ENCODE data around the gene ARHGEF16.

The ARHGEF16 gene

DNA sequence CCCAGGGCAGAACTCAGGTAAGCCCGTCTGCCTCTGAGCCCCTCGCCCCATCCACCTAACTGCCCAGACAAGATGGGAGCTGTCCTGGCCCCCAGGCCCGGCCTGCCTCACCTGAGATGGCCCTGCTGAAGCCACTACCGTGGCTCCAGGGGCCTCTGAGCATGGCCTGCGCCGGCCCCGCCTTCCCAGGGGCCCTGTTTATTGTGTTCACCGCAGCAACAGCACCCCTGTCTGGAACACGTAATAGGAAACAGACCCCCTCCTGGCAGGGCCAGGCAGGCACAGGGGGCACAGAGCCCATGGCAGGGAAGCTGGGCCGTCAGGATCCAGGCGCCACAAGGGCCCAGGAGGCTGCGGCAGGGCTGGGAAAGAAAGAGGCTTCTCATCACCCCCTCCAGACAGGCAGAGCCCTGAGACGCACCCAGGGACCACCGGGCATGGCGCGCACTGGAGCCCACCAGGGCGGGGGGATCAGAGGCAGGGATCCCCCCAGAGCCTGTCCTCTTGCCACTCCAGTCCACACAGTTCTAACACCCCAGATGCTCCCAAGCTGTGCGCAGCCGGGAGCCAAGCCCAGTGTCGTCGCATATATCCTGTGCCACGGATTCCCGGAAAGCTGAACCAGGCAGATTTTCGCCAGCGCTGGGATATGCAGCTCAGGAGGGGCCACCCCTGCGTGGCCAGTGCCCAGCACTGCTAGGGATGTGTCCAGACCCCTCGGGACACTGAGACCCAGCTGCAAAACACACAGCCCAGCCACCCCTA, 62.6 kb downstream of the ARHGEF16 start:
- Histone ChIP-seq H3K4me3 (ENCODE audit: low read depth, low read length) (no peak overlapping the region), H3K9ac (ENCODE audit: low read depth, low read length) (no peak overlapping the region), H3K9me3 (ENCODE audit: control insufficient read depth, insufficient read depth, low read length) (no peaks in the 10 kb centered on the region; the same call in 1 of the 2 replicates), H3K36me3 (ENCODE audit: control insufficient read depth, insufficient read depth, low read length) (no peaks in the 10 kb centered on the region), H3K27ac (ENCODE audit: low read depth, low read length) (no peak overlapping the region), H3K4me1 (ENCODE audit: control insufficient read depth, insufficient read depth, low read length) (no peaks in the 10 kb centered on the region), H3K27me3 (ENCODE audit: control insufficient read depth, insufficient read depth, low read length) (no peaks in the 10 kb centered on the region)

DNA sequence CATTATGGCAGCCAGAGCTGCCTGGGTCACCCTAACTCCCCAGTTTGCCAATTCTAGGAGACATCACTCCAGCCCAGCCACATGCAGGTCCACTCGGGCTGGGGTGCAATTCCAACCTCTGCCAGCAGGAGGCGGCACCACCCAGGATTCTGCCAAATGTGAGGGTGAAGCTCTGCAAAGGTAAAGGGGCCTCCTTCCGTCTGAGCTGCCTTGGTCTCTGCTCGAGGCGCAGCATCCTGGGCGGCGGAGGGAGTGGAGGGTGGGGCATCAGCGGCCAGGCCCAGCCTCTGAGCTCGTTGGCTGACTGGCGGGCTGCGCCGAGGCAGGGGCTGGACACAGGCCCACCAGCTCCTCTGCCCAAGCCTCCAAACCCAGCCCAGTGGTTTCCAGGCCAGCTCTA, 63.8 kb downstream of the ARHGEF16 start:
- Histone ChIP-seq H3K27me3 (ENCODE audit: control insufficient read depth, insufficient read depth, low read length) (no peaks in the 10 kb centered on the region), H3K36me3 (ENCODE audit: control insufficient read depth, insufficient read depth, low read length) (no peaks in the 10 kb centered on the region), H3K4me1 (ENCODE audit: control insufficient read depth, insufficient read depth, low read length) (no peaks in the 10 kb centered on the region), H3K9ac (ENCODE audit: low read depth, low read length) (no peak overlapping the region), H3K4me3 (ENCODE audit: low read depth, low read length) (no peak overlapping the region), H3K27ac (ENCODE audit: low read depth, low read length) (no peak overlapping the region), H3K9me3 (ENCODE audit: control insufficient read depth, insufficient read depth, low read length) (no peaks in the 10 kb centered on the region; the same call in 1 of the 2 replicates)

DNA sequence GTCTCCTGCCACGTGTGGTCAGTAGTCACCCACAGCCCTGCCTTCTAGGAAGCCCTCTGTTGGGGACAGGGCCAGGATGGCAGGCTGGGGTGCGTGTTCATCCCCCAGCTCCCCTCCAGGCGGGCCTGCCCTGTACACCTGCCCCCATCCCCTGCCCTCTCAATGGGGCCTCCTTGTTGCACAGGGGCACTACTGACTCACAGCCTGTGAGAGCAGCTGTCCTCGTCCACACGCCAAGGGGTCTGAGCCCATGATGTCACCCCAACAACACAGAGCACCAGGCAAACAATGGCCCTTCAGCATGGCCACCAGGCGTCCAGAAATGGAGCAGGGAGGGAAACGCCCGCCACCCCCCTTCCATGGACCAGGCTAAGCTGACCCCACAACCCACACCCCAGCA, 64.3 kb downstream of the ARHGEF16 start:
- no peaks in the 10 kb centered on the region for H3K36me3 ChIP-seq (ENCODE audit: control insufficient read depth, insufficient read depth, low read length)
- H3K27ac ChIP-seq (ENCODE audit: low read depth, low read length): no peak overlapping the region
- H3K9ac ChIP-seq (ENCODE audit: low read depth, low read length): no peak overlapping the region
- H3K4me1 ChIP-seq (ENCODE audit: control insufficient read depth, insufficient read depth, low read length): no peaks in the 10 kb centered on the region
- no peaks in the 10 kb centered on the region for H3K27me3 ChIP-seq (ENCODE audit: control insufficient read depth, insufficient read depth, low read length)
- no peaks in the 10 kb centered on the region; the same call in 1 of the 2 replicates for H3K9me3 ChIP-seq (ENCODE audit: control insufficient read depth, insufficient read depth, low read length)
- no peak overlapping the region for H3K4me3 ChIP-seq (ENCODE audit: low read depth, low read length)

DNA sequence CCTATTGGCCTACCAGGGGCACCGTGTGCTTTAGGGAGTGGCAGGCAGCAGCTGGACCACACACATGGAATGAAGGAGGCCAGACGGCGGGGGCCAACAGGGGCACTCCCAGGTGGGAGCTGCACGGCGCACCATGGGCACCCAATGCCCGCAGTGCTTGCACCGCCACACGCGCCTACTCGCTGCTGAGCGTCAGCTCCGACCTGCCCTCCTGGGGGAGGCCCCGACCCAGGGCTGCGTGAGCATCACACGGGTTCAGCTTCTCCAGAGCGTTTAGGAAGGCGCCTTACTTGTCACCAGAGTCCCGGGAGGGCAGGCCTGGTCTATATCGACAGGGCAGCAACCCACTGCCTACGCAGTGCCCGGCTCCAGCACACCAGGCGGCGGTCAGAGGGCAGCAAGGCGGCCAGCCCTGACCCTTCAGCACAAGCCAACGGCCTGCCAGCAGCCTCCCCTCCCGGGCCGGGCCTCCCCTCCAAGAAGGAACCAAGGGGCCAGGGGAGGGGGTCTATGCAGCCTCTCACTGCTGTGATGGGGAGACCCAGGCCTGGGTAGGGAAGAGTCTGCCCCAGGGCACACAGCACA, 64.9 kb downstream of the ARHGEF16 start:
- Histone ChIP-seq H3K27me3 (ENCODE audit: control insufficient read depth, insufficient read depth, low read length) (no peaks in the 10 kb centered on the region), H3K9ac (ENCODE audit: low read depth, low read length) (no peak overlapping the region)

DNA sequence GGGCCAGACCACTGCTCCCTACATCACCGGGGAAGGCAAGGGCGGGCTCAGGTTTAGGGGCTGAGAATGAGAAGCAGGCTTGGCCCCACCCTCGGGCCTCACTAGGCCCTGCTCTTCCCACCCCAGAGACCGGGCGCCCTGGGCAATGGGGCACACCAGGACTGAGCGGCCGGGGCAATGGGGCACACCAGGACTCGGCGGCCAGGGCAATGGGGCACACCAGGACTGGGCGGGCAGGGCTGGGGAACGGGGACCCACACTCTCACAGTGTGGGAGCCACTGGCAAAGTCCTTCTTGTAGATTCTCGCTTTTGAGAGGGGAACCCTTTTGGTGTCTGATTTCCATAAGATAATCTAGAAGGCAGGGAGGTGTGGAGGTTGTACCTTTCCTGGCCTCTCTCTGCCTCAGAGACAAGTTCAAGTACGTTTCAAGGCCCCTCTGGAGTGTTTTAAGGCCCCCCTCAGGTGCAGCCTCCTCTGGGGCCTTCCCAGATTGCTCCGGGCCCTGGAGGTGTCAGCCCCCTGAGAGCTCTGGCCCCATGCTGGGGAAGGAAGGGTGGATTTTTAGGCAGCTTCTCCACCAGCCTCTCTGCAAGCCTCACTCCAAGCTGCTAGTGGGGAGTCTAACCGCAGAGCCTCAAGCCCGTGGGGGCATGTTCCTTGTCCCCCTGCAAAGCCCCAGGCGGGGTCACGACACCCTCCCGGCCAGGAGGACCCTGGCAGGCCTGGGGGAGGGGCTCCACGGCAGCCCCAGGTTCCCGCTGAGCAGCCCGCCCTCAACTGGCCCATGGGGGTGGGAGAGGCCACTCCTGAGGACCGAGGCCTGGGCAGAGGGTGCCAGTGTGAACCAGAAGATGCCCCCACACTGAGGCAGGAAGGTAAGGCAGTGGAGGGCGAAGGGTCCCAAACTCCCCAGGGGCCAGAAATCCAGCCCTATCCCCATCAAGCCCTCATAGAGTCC, 66.2 kb downstream of the ARHGEF16 start:
- Histone ChIP-seq H3K27ac (ENCODE audit: low read depth, low read length) (no peak overlapping the region), H3K9me3 (ENCODE audit: control insufficient read depth, insufficient read depth, low read length) (no peaks in the 10 kb centered on the region; the same call in 1 of the 2 replicates), H3K9ac (ENCODE audit: low read depth, low read length) (no peak overlapping the region), H3K36me3 (ENCODE audit: control insufficient read depth, insufficient read depth, low read length) (no peaks in the 10 kb centered on the region), H3K4me1 (ENCODE audit: control insufficient read depth, insufficient read depth, low read length) (no peaks in the 10 kb centered on the region), H3K27me3 (ENCODE audit: control insufficient read depth, insufficient read depth, low read length) (no peaks in the 10 kb centered on the region), H3K4me3 (ENCODE audit: low read depth, low read length) (no peak overlapping the region)

More for the DNA sequence above, 64.9 kb downstream of the ARHGEF16 start:
- Histone ChIP-seq H3K36me3 (ENCODE audit: control insufficient read depth, insufficient read depth, low read length) (no peaks in the 10 kb centered on the region), H3K9me3 (ENCODE audit: control insufficient read depth, insufficient read depth, low read length) (no peaks in the 10 kb centered on the region; the same call in 1 of the 2 replicates), H3K27ac (ENCODE audit: low read depth, low read length) (no peak overlapping the region), H3K4me1 (ENCODE audit: control insufficient read depth, insufficient read depth, low read length) (no peaks in the 10 kb centered on the region), H3K4me3 (ENCODE audit: low read depth, low read length) (no peak overlapping the region)

DNA sequence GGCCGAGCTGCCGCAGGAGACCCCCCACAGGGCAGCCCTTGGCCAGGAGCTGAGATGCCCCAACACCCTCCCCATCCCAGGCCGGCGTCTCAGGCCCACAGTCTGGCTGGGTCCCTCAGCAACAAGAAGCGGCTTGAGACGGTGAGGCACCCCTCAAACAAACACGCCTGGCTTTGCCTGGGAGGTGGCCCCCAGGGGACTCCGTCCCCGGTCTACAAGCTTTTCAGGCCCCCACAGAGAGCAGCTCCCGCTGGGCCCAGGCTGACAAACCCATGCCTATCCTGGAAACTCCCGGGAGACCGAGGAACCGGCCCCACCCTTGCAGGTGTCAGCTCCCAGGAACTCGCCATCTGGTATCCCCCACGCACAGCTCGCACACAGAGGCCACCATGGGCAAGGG, 67.0 kb downstream of the ARHGEF16 start:
- Histone ChIP-seq H3K4me3 (ENCODE audit: low read depth, low read length) (no peak overlapping the region), H3K9me3 (ENCODE audit: control insufficient read depth, insufficient read depth, low read length) (no peaks in the 10 kb centered on the region; the same call in 1 of the 2 replicates), H3K4me1 (ENCODE audit: control insufficient read depth, insufficient read depth, low read length) (no peaks in the 10 kb centered on the region), H3K9ac (ENCODE audit: low read depth, low read length) (no peak overlapping the region), H3K27ac (ENCODE audit: low read depth, low read length) (no peak overlapping the region), H3K36me3 (ENCODE audit: control insufficient read depth, insufficient read depth, low read length) (no peaks in the 10 kb centered on the region), H3K27me3 (ENCODE audit: control insufficient read depth, insufficient read depth, low read length) (no peaks in the 10 kb centered on the region)

DNA sequence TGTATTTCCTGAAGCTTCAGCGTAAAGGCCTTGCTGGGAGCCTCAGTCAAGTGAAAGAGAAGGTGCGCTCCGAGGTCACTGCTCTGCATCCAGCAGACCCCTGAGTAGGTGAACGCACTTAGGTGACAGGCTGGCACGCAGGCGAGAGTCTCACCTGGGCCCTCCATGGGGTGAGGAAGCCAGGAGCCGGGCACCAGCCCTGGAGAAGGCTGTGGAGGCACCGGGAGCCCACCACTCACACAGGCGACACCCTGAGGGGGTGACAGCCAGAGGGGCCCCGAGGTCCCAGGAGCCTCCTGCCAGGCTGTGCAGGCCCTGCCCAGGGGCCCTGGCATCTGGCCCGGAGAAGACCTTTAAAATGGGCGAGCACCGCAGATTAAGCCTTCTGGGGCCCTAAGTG, 67.6 kb downstream of the ARHGEF16 start:
- Histone ChIP-seq H3K9ac (ENCODE audit: low read depth, low read length) (no peak overlapping the region), H3K36me3 (ENCODE audit: control insufficient read depth, insufficient read depth, low read length) (no peaks in the 10 kb centered on the region), H3K27ac (ENCODE audit: low read depth, low read length) (no peak overlapping the region), H3K4me1 (ENCODE audit: control insufficient read depth, insufficient read depth, low read length) (no peaks in the 10 kb centered on the region), H3K27me3 (ENCODE audit: control insufficient read depth, insufficient read depth, low read length) (no peaks in the 10 kb centered on the region), H3K4me3 (ENCODE audit: low read depth, low read length) (no peak overlapping the region), H3K9me3 (ENCODE audit: control insufficient read depth, insufficient read depth, low read length) (no peaks in the 10 kb centered on the region; the same call in 1 of the 2 replicates)

DNA sequence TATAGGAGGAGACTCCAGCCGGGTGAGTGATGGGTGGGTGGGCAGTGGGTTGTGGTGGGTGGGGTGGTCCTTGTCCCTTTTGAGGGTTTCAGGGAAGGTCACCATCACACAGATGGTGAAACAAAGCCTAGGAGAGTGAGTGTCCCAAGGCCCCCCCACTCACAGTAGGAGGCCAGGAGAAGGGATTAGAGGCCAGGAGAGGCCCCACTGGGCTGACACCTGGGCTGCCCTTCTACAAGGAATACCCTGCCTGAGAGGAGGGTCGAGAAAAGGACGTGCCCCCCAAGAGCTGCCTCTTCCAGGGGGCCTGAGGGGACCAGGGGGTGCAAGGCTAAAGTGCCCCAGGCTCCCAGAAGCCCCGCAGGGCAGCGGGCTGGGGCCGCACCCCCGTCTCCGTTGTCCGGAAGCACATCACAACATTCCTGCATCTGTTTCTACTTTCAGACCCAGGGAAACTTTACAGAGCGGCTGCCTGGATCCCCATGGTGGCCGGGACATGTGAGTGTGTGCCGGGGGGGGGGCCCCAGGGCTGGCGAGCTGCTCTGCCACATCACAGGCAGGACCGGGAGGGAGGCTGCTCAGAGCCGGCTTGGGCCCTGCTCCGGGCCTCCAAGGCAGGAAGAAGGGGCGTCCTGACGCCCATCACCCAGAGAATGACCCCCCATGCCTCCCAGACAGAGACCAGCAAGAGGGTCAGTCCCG, 68.2 kb downstream of the ARHGEF16 start:
- Histone ChIP-seq H3K4me1 (ENCODE audit: control insufficient read depth, insufficient read depth, low read length) (no peaks in the 10 kb centered on the region), H3K27ac (ENCODE audit: low read depth, low read length) (no peak overlapping the region)

DNA sequence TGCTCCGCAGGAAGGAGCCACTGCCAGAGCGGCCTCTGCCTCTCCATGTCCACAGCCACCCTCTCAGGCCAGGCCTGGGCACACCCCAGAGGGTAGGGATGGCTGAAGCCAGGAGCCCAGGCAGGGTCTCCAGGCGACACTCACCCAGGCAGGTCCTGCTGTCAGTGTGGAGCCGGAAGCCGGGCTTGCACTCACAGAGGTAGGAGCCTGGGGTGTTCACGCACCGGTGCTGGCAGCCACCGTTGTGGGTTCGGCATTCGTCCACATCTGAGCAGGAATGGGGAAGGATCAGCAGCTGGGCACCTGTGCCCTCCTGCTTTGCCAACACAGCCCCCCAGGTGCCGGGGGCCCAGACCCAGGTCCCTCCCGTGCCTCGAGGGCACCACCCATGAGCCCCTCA, 69.5 kb downstream of the ARHGEF16 start:
- Histone ChIP-seq H3K27ac (ENCODE audit: low read depth, low read length) (no peak overlapping the region), H3K4me3 (ENCODE audit: low read depth, low read length) (no peak overlapping the region), H3K4me1 (ENCODE audit: control insufficient read depth, insufficient read depth, low read length) (no peaks in the 10 kb centered on the region), H3K27me3 (ENCODE audit: control insufficient read depth, insufficient read depth, low read length) (no peaks in the 10 kb centered on the region; the same call in 1 of the 2 replicates), H3K36me3 (ENCODE audit: control insufficient read depth, insufficient read depth, low read length) (no peaks in the 10 kb centered on the region), H3K9me3 (ENCODE audit: control insufficient read depth, insufficient read depth, low read length) (no peaks in the 10 kb centered on the region), H3K9ac (ENCODE audit: low read depth, low read length) (no peak overlapping the region)

More for the DNA sequence above, 68.2 kb downstream of the ARHGEF16 start:
- H3K36me3 ChIP-seq (ENCODE audit: control insufficient read depth, insufficient read depth, low read length): no peaks in the 10 kb centered on the region
- H3K9ac ChIP-seq (ENCODE audit: low read depth, low read length): no peak overlapping the region
- no peaks in the 10 kb centered on the region; the same call in 1 of the 2 replicates for H3K9me3 ChIP-seq (ENCODE audit: control insufficient read depth, insufficient read depth, low read length)
- no peak overlapping the region for H3K4me3 ChIP-seq (ENCODE audit: low read depth, low read length)
- H3K27me3 ChIP-seq (ENCODE audit: control insufficient read depth, insufficient read depth, low read length): no peaks in the 10 kb centered on the region

DNA sequence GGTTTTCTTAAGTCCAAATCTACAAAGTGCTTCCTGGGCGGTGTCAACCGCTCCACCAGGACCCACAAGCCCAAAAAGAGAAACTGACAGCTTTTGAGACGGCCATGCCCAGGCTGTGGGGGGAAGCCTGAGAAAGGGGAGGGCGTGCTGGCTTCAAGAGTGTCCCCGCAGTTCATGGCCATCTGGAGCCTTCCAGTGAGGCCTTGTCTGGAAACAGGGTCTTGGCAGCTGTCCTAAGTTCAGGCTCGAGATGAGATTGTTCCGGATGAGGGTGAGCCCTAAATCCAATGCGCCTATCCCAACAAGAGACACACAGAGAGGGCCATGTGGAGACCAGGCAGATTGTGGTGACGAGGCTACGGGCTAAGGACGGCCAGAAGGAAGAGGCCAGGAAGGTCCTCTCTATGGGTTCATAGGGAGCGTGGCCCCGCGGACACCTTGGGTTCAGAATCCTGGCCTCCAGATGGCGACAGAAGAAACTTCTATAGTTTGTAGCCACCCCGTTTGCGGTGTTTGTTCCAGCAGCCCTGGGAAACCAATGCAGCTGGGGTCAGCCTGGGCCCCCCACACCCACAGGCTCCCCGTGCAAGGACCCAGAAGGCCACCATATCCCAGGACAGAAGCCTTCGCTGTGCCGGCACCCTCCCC, 70.2 kb downstream of the ARHGEF16 start:
- Histone ChIP-seq H3K4me3 (ENCODE audit: low read depth, low read length) (no peak overlapping the region), H3K4me1 (ENCODE audit: control insufficient read depth, insufficient read depth, low read length) (no peaks in the 10 kb centered on the region), H3K9me3 (ENCODE audit: control insufficient read depth, insufficient read depth, low read length) (no peaks in the 10 kb centered on the region), H3K27ac (ENCODE audit: low read depth, low read length) (no peak overlapping the region), H3K36me3 (ENCODE audit: control insufficient read depth, insufficient read depth, low read length) (no peaks in the 10 kb centered on the region), H3K27me3 (ENCODE audit: control insufficient read depth, insufficient read depth, low read length) (peaks cover 7% of the 10 kb centered on the region), H3K9ac (ENCODE audit: low read depth, low read length) (no peak overlapping the region)

Measured in HUES48 (cell line).